Measurements from ENCODE around the gene SPAG6. TPM values are rescaled to one million over a fixed set of nuclear protein-coding genes. Genes with fewer than 3 reads are reported as not detected.

SPAG6 gene
- total RNA-seq, 6 experiments from 2014 or later: not detected

- DNase-seq: no peak
- Mint-ChIP-seq H3K4me1 (ENCODE audit: low read depth) (peaks cover 42% of the 10 kb centered on the region), H3K4me3 (no peak overlapping the region), H3K27ac (no peak overlapping the region), H3K36me3 (ENCODE audit: low read depth) (no peaks in the 10 kb centered on the region), H3K9me3 (no peaks in the 10 kb centered on the region), H3K27me3 (ENCODE audit: insufficient read depth) (peaks cover 6% of the 10 kb centered on the region)
- no peak for TF ChIP-seq CTCF (IDR thresholded peaks at IDR 0.05)
Measured at GRCh38 chr10:22426653-22427052, 81.4 kb downstream of the SPAG6 start.

GRCh38 chr10:22427101-22427500, 81.8 kb downstream of the SPAG6 start:
- peaks cover 42% of the 10 kb centered on the region for H3K4me1 Mint-ChIP-seq (ENCODE audit: low read depth)
- H3K27me3 Mint-ChIP-seq (ENCODE audit: insufficient read depth): peaks cover 6% of the 10 kb centered on the region
- H3K4me3 Mint-ChIP-seq: no peak overlapping the region
- DNase-seq: no peak
- H3K27ac Mint-ChIP-seq: no peak overlapping the region
- no peaks in the 10 kb centered on the region for H3K9me3 Mint-ChIP-seq
- TF ChIP-seq CTCF (IDR thresholded peaks at IDR 0.05): no peak
- H3K36me3 Mint-ChIP-seq (ENCODE audit: low read depth): no peaks in the 10 kb centered on the region

GRCh38 chr10:22427890-22428571, 82.7 kb downstream of the SPAG6 start:
- peaks cover 6% of the 10 kb centered on the region for H3K27me3 Mint-ChIP-seq (ENCODE audit: insufficient read depth)
- H3K4me3 Mint-ChIP-seq: peak overlapping the region; percentile 58
- peak overlapping the region; percentile 25 for H3K27ac Mint-ChIP-seq
- no peaks in the 10 kb centered on the region for H3K36me3 Mint-ChIP-seq (ENCODE audit: low read depth)
- peaks cover 45% of the 10 kb centered on the region for H3K4me1 Mint-ChIP-seq (ENCODE audit: low read depth)
- DNase-seq: peak; percentile 79
- no peak for TF ChIP-seq CTCF (IDR thresholded peaks at IDR 0.05)
- no peaks in the 10 kb centered on the region for H3K9me3 Mint-ChIP-seq

- no peaks in the 10 kb centered on the region for H3K36me3 Mint-ChIP-seq (ENCODE audit: low read depth)
- peak overlapping the region; percentile 70 for H3K27ac Mint-ChIP-seq
- no peak for TF ChIP-seq CTCF (IDR thresholded peaks at IDR 0.05)
- peaks cover 2% of the 10 kb centered on the region; the same call in 1 of the 2 replicates for H3K27me3 Mint-ChIP-seq (ENCODE audit: insufficient read depth)
- no peaks in the 10 kb centered on the region for H3K9me3 Mint-ChIP-seq
- H3K4me3 Mint-ChIP-seq: peak overlapping the region; percentile 49
- DNase-seq: peak; percentile 19
- peaks cover 56% of the 10 kb centered on the region for H3K4me1 Mint-ChIP-seq (ENCODE audit: low read depth)
Measured at GRCh38 chr10:22429146-22429545, 83.8 kb downstream of the SPAG6 start.

- Mint-ChIP-seq H3K27me3 (ENCODE audit: insufficient read depth) (peaks cover 2% of the 10 kb centered on the region; the same call in 1 of the 2 replicates), H3K9me3 (no peaks in the 10 kb centered on the region), H3K4me1 (ENCODE audit: low read depth) (peaks cover 65% of the 10 kb centered on the region), H3K36me3 (ENCODE audit: low read depth) (no peaks in the 10 kb centered on the region), H3K4me3 (no peak overlapping the region; the same call in 1 of the 2 replicates), H3K27ac (peak overlapping the region; percentile 70; the same call in 1 of the 2 replicates)
- no peak for TF ChIP-seq CTCF (IDR thresholded peaks at IDR 0.05)
- DNase-seq: no peak
Measured at GRCh38 chr10:22429981-22430421, 84.7 kb downstream of the SPAG6 start.

All from HFFc6 (cell line).